GM23338 (cell line): ENCODE results near the gene TTC39A.
"Not testable (repeated sequence)": the region's sequence is repeated elsewhere in the genome, so short reads cannot be mapped to it uniquely, and the experiment has no call there.

Experiments
- EZH2phosphoT487 ChIP-seq: fragments of 200-600 bp; sonication (generic); IDR thresholded peaks from one replicate; pipeline ENCODE4 v1.8.1; 2018; ENCODE audit warnings: antibody characterized with exemption; ENCODE audit not compliant: unreplicated experiment
- JUNB ChIP-seq: IDR thresholded peaks from one replicate; pipeline ENCODE4 v1.6.1; 2016; ENCODE audit warnings: antibody characterized with exemption; ENCODE audit not compliant: unreplicated experiment
- TF ChIP-seq, protein P1 (sequence below), 2 experiments: fragments of 200-600 bp in 1 of 2; sonication (generic) in 1 of 2; conservative IDR thresholded peaks; 2 replicates each; pipeline versions ENCODE4 v1.5.1 to v1.6.1; 2016 to 2017; ENCODE audit warnings: antibody characterized with exemption in 2 of 2, low read depth in 2 of 2, mild to moderate bottlenecking in 2 of 2, moderate library complexity in 1 of 2

DNA sequence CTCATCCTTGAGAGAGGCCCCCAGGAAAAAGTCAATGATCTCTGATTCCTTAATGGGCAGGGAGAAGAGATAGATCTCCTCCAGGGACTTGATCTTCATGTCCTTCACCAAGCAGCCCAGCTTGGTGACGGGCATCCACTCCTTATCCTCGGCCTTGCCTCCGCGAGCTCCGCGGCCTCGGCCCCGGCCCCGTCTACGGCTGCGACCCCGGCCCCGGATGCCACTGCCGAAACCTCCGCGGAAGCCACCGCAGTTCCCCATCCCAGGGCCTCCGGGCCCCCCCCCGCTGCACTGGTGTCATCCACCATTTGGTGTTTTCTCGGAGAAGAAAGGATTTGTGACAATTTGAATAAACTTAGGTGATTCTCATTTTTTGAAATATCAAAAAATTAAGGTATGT lies 79.2 kb downstream of the TTC39A start:
- TF ChIP-seq, protein P1, sequence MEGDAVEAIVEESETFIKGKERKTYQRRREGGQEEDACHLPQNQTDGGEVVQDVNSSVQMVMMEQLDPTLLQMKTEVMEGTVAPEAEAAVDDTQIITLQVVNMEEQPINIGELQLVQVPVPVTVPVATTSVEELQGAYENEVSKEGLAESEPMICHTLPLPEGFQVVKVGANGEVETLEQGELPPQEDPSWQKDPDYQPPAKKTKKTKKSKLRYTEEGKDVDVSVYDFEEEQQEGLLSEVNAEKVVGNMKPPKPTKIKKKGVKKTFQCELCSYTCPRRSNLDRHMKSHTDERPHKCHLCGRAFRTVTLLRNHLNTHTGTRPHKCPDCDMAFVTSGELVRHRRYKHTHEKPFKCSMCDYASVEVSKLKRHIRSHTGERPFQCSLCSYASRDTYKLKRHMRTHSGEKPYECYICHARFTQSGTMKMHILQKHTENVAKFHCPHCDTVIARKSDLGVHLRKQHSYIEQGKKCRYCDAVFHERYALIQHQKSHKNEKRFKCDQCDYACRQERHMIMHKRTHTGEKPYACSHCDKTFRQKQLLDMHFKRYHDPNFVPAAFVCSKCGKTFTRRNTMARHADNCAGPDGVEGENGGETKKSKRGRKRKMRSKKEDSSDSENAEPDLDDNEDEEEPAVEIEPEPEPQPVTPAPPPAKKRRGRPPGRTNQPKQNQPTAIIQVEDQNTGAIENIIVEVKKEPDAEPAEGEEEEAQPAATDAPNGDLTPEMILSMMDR (conservative IDR thresholded peaks at IDR 0.05; ENCODE audit: low read depth in 2 of 2) = not testable (repeated sequence)
- not testable (repeated sequence) for TF ChIP-seq EZH2phosphoT487, JUNB
